Natural killer cell (primary cell): ENCODE measurements around the gene LTC4S. TPM values are rescaled to one million over a fixed set of nuclear protein-coding genes. Genes with fewer than 3 reads are reported as not detected.
"Not testable (repeated sequence)": the region's sequence is repeated elsewhere in the genome, so short reads cannot be mapped to it uniquely, and the experiment has no call there.

Source experiments
- ATAC-seq, 3 donors: fragments of 150-1000 bp in 2 of 3; fragments of 200-7000 bp in 1 of 3; cut with Tn5 transposase; 1 replicate in 1 of 3; 2 replicates in 2 of 3; pipeline ENCODE4 v1.10.0; 2021; ENCODE audit warnings: mild to moderate bottlenecking in 2 of 3, moderate library complexity in 2 of 3
- DNase-seq, 2 donors: peaks; one replicate each; pipeline versions ENCODE4 v3.0.0 to v3.0.0-alpha.2; 2013 to 2021; ENCODE audit warnings: mixed read lengths in 1 of 2
- H3K27ac ChIP-seq: one replicate; pipeline ENCODE4 v1.5.1; 2013; ENCODE audit warnings: mild to moderate bottlenecking, low read length
- H3K27me3 ChIP-seq: one replicate; pipeline ENCODE4 v1.6.1; 2013; ENCODE audit warnings: low read length; ENCODE audit not compliant: control insufficient read depth, insufficient read depth
- H3K36me3 ChIP-seq: one replicate; pipeline ENCODE4 v1.6.1; 2013; ENCODE audit warnings: low read length; ENCODE audit not compliant: control insufficient read depth, insufficient read depth
- H3K4me1 ChIP-seq: one replicate; pipeline ENCODE4 v1.6.1; 2013; ENCODE audit warnings: low read length; ENCODE audit not compliant: control insufficient read depth, insufficient read depth
- H3K4me3 ChIP-seq: one replicate; pipeline ENCODE4 v1.5.1; 2013; ENCODE audit warnings: low read length
- H3K9me3 ChIP-seq: one replicate; pipeline ENCODE4 v1.6.1; 2013; ENCODE audit warnings: low read length; ENCODE audit not compliant: control insufficient read depth, insufficient read depth
- H3K27ac Mint-ChIP-seq, 2 donors: one replicate each; pipeline ENCODE4 v1.8.0; 2022; ENCODE audit warnings: mild to moderate bottlenecking in 2 of 2, mixed read lengths in 2 of 2, moderate library complexity in 1 of 2
- H3K27me3 Mint-ChIP-seq, 2 donors: one replicate each; pipeline ENCODE4 v1.8.0; 2022; ENCODE audit warnings: low read depth in 2 of 2, mixed read lengths in 2 of 2
- H3K36me3 Mint-ChIP-seq: one replicate; pipeline ENCODE4 v1.8.0; 2022; ENCODE audit warnings: mixed read lengths
- H3K4me1 Mint-ChIP-seq, 2 donors: one replicate each; pipeline ENCODE4 v1.8.0; 2022; ENCODE audit warnings: mixed read lengths in 2 of 2
- H3K4me3 Mint-ChIP-seq: one replicate; pipeline ENCODE4 v1.8.0; 2022; ENCODE audit warnings: mild to moderate bottlenecking, moderate library complexity, mixed read lengths
- H3K9me3 Mint-ChIP-seq, 2 donors: one replicate each; pipeline ENCODE4 v1.8.0; 2022; ENCODE audit warnings: mixed read lengths in 2 of 2
- CTCF ChIP-seq: fragments of 200-600 bp; IDR thresholded peaks from one replicate; pipeline ENCODE4 v1.8.0; 2022; ENCODE audit warnings: antibody characterized with exemption
- WGBS: methylation state at CpG from one replicate; pipeline ENCODE4 v1.1.7; 2013; ENCODE audit warnings: missing lambda C conversion rate; ENCODE audit not compliant: insufficient coverage; 5-methylcytosine and 5-hydroxymethylcytosine counted together
- intact Hi-C: fragments of 100-400 bp; cut with micrococcal nuclease; formaldehyde crosslinking; loops from one replicate; pipeline ENCODE4 v1.14.2; 2022
- total RNA-seq, 4 donors: library from RNA; stranded (reverse); fragments of 120-200 nt in 1 of 4; gene quantifications; one replicate each; pipeline versions ENCODE4 v1.2.3 to v1.2.4, GENCODE V29; 2013 to 2022

LTC4S gene
- total RNA-seq = 1 to 10 TPM; 3.0 to 5.4 (median 3.5) TPM
- total RNA-seq (2013) = 2.9 TPM

- Mint-ChIP-seq H3K36me3 (no peaks in the 10 kb centered on the region), H3K4me1 (peaks cover 22 to 38% of the 10 kb centered on the region in 2 donors), H3K4me3 (peak within 1 kb of the TSS; percentile 72), H3K27ac (peak within 1 kb of the TSS; percentile 67 to 85), H3K9me3 (no peaks in the 10 kb centered on the region), H3K27me3 (no peaks in the 10 kb centered on the region)
- H3K27me3 ChIP-seq = no peaks in the 10 kb centered on the region
- no peak for TF ChIP-seq CTCF
- H3K9me3 ChIP-seq = no peaks in the 10 kb centered on the region
- peak within 1 kb of the TSS; percentile 6 for H3K27ac ChIP-seq
- WGBS = 11% methylated on average over 19 of the region's 19 CpGs
- ATAC-seq (peak; percentile 49 to 70 (median 53)), DNase-seq (peak; percentile 51 to 79)
- H3K36me3 ChIP-seq = peaks cover 5% of the 10 kb centered on the region
- peaks cover 44% of the 10 kb centered on the region for H3K4me1 ChIP-seq
- intact Hi-C loops = loop anchor here (2.0 kb wide), 1 partner anchor 97 kb away; no protein-coding TSS in a partner anchor
- H3K4me3 ChIP-seq = no peak within 1 kb of the TSS
These were observed at the start of gene LTC4S for GRCh38 chr5:179793468-179794139. LTC4S (plus strand) TSS chr5:179793986; CDS start chr5:179794081, 95 bp downstream.

- H3K9me3 Mint-ChIP-seq, H3K27me3 ChIP-seq, DNase-seq, H3K4me1 ChIP-seq, H3K27ac ChIP-seq, H3K36me3 Mint-ChIP-seq, H3K36me3 ChIP-seq, H3K4me3 Mint-ChIP-seq, intact Hi-C loops, H3K27me3 Mint-ChIP-seq, H3K4me3 ChIP-seq, ATAC-seq, H3K9me3 ChIP-seq, H3K27ac Mint-ChIP-seq: not testable (repeated sequence)
- peaks cover 40% of the 10 kb centered on the region in 2 donors for H3K4me1 Mint-ChIP-seq
- WGBS = 97% methylated on average over 6 of the region's 7 CpGs
These were observed 49.7 kb upstream of the LTC4S start for GRCh38 chr5:179744106-179744505.

GRCh38 chr5:179746872-179747271, 46.9 kb upstream of the LTC4S start:
- Histone ChIP-seq H3K4me1 (peaks cover 2% of the 10 kb centered on the region), H3K27ac (no peak overlapping the region), H3K9me3 (no peaks in the 10 kb centered on the region), H3K4me3 (no peak overlapping the region), H3K36me3 (peaks cover 9% of the 10 kb centered on the region), H3K27me3 (no peaks in the 10 kb centered on the region)
- no peaks in the 10 kb centered on the region for H3K27me3 Mint-ChIP-seq
- peak overlapping the region in 1 of 2 donors; percentile 7 for H3K27ac Mint-ChIP-seq
- TF ChIP-seq CTCF = no peak
- H3K4me1 Mint-ChIP-seq = peaks cover 32 to 33% of the 10 kb centered on the region in 2 donors
- no peak for ATAC-seq
- WGBS = 86% methylated on average over 1 of the region's 2 CpGs
- no peak overlapping the region for H3K4me3 Mint-ChIP-seq
- no peaks in the 10 kb centered on the region for H3K9me3 Mint-ChIP-seq
- no peak for DNase-seq
- intact Hi-C loops = no loop called here
- no peaks in the 10 kb centered on the region for H3K36me3 Mint-ChIP-seq

GRCh38 chr5:179747811-179748210, 46.0 kb upstream of the LTC4S start:
- H3K4me1 Mint-ChIP-seq = peaks cover 34% of the 10 kb centered on the region in 2 donors
- WGBS = 92% methylated on average over 2 of the region's 3 CpGs
- H3K27ac ChIP-seq = no peak overlapping the region

More at GRCh38 chr5:179747811-179748210, 46.0 kb upstream of the LTC4S start:
- H3K4me3 Mint-ChIP-seq = no peak overlapping the region
- H3K36me3 ChIP-seq = peaks cover 9% of the 10 kb centered on the region
- no peak for TF ChIP-seq CTCF
- H3K4me3 ChIP-seq = no peak overlapping the region
- H3K9me3 Mint-ChIP-seq = no peaks in the 10 kb centered on the region
- intact Hi-C loops = no loop called here
- ATAC-seq (no peak), DNase-seq (no peak)
- H3K27me3 Mint-ChIP-seq = no peaks in the 10 kb centered on the region
- H3K9me3 ChIP-seq = no peaks in the 10 kb centered on the region
- no peaks in the 10 kb centered on the region for H3K36me3 Mint-ChIP-seq
- H3K4me1 ChIP-seq = peaks cover 2% of the 10 kb centered on the region
- H3K27me3 ChIP-seq = no peaks in the 10 kb centered on the region
- peak overlapping the region in 1 of 2 donors; percentile 80 for H3K27ac Mint-ChIP-seq
